ENCODE results near the gene C1QTNF5.
A peak's percentile ranks its signal among the peaks of the same experiment; 100 is the strongest.
"Not testable (repeated sequence)": the region's sequence is repeated elsewhere in the genome, so short reads cannot be mapped to it uniquely, and the experiment has no call there.

Gene C1QTNF5

DNA sequence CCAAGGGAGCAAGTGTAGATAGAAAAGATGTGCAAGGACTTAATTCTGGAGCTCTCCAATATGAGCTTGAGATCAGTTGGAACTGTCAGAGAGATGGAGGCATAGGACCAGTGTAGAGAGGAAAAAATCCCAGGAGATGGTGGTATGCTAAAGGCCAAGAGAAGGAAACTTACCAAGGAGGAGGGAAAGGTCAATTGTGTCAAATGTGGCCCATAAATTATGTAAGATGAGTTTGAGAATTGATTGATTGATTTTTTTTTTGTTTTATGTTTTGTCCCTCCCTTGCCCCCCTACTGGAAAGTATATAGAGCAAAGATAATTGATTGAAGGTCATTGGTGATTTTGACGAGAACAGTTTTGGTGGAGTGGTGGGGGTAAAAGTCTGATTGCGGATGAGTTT is 43.6 kb upstream of the C1QTNF5 start:
- Histone ChIP-seq H3K27me3 (ENCODE audit: insufficient read depth, poor library complexity, severe bottlenecking) (no peaks in the 10 kb centered on the region), H3K27ac (replicated peaks) (no peak overlapping the region), H3K4me3 (replicated peaks; ENCODE audit: insufficient read depth, low read length) (no peak overlapping the region)
- TF ChIP-seq POLR2AphosphoS5 (IDR thresholded peaks at IDR 0.05; ENCODE audit: low read depth) (no peak), GABPA (IDR thresholded peaks at IDR 0.05; ENCODE audit: low read depth) (no peak), SPI1 (IDR thresholded peaks at IDR 0.05; ENCODE audit: borderline replicate concordance, low read depth) (no peak)
- TF ChIP-seq, protein P1, sequence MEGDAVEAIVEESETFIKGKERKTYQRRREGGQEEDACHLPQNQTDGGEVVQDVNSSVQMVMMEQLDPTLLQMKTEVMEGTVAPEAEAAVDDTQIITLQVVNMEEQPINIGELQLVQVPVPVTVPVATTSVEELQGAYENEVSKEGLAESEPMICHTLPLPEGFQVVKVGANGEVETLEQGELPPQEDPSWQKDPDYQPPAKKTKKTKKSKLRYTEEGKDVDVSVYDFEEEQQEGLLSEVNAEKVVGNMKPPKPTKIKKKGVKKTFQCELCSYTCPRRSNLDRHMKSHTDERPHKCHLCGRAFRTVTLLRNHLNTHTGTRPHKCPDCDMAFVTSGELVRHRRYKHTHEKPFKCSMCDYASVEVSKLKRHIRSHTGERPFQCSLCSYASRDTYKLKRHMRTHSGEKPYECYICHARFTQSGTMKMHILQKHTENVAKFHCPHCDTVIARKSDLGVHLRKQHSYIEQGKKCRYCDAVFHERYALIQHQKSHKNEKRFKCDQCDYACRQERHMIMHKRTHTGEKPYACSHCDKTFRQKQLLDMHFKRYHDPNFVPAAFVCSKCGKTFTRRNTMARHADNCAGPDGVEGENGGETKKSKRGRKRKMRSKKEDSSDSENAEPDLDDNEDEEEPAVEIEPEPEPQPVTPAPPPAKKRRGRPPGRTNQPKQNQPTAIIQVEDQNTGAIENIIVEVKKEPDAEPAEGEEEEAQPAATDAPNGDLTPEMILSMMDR (IDR thresholded peaks at IDR 0.05; ENCODE audit: insufficient read depth, low read length), result no peak
- TF ChIP-seq, protein P2, sequence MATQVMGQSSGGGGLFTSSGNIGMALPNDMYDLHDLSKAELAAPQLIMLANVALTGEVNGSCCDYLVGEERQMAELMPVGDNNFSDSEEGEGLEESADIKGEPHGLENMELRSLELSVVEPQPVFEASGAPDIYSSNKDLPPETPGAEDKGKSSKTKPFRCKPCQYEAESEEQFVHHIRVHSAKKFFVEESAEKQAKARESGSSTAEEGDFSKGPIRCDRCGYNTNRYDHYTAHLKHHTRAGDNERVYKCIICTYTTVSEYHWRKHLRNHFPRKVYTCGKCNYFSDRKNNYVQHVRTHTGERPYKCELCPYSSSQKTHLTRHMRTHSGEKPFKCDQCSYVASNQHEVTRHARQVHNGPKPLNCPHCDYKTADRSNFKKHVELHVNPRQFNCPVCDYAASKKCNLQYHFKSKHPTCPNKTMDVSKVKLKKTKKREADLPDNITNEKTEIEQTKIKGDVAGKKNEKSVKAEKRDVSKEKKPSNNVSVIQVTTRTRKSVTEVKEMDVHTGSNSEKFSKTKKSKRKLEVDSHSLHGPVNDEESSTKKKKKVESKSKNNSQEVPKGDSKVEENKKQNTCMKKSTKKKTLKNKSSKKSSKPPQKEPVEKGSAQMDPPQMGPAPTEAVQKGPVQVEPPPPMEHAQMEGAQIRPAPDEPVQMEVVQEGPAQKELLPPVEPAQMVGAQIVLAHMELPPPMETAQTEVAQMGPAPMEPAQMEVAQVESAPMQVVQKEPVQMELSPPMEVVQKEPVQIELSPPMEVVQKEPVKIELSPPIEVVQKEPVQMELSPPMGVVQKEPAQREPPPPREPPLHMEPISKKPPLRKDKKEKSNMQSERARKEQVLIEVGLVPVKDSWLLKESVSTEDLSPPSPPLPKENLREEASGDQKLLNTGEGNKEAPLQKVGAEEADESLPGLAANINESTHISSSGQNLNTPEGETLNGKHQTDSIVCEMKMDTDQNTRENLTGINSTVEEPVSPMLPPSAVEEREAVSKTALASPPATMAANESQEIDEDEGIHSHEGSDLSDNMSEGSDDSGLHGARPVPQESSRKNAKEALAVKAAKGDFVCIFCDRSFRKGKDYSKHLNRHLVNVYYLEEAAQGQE (IDR thresholded peaks at IDR 0.05; ENCODE audit: insufficient replicate concordance, low read depth), result no peak
- no peak for DNase-seq (ENCODE audit: low read depth in 1 of 2, low spot score in 1 of 2)

DNA sequence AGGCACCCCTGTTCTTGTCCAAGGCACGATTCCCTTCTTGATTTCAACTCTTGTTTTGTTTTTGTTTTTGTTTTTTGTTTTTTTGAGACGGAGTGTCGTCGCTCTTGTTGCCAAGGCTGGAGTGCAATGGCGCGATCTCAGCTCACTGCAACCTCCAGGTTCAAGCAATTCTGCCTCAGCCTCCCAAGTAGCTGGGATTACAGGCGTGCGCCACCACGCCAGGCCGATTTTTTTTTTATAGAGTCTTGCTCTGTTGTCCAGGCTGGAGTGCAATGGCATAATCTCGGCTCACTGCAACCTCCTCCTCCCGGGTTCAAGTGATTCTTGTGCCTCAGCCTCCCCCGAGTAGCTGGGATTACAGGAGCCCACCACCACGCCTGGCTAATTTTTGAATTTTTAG is 41.8 kb upstream of the C1QTNF5 start:
- H3K27me3 ChIP-seq (ENCODE audit: insufficient read depth, poor library complexity, severe bottlenecking); H3K4me3 ChIP-seq (replicated peaks; ENCODE audit: insufficient read depth, low read length); H3K27ac ChIP-seq (replicated peaks); DNase-seq (ENCODE audit: low read depth in 1 of 2, low spot score in 1 of 2): not testable (repeated sequence)

DNA sequence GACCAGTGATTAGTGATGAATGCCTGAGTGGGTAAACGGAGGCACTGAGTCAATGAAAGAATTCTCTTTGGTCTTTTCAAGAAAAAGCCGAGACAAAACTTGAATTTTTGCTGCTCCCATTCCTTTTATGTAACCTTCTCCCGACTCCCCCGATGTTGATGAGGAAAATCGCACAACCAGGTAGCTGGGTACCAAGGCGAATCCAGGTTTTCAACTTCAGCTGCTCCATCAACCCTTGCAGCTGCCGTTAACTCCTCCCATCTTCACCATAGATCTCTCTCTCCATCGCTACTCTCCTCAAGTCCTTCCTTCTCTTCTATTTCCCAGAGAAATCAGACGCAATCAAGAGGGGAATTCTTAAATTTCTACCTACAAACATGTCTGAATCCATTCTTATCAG is 41.4 kb upstream of the C1QTNF5 start:
- H3K4me3 ChIP-seq (replicated peaks; ENCODE audit: insufficient read depth, low read length), result peak overlapping the region; percentile 45
- H3K27me3 ChIP-seq (ENCODE audit: insufficient read depth, poor library complexity, severe bottlenecking), result no peaks in the 10 kb centered on the region
- no peak for DNase-seq (ENCODE audit: low read depth in 1 of 2, low spot score in 1 of 2)
- TF ChIP-seq SPI1 (IDR thresholded peaks at IDR 0.05; ENCODE audit: borderline replicate concordance, low read depth), result no peak
- TF ChIP-seq POLR2AphosphoS5 (IDR thresholded peaks at IDR 0.05; ENCODE audit: low read depth), result no peak
- no peak for TF ChIP-seq GABPA (IDR thresholded peaks at IDR 0.05; ENCODE audit: low read depth)
- TF ChIP-seq, protein P2 (IDR thresholded peaks at IDR 0.05; ENCODE audit: insufficient replicate concordance, low read depth), result no peak
- TF ChIP-seq, protein P1 (IDR thresholded peaks at IDR 0.05; ENCODE audit: insufficient read depth, low read length), result no peak
- peak overlapping the region; percentile 53; the same call in 1 of the 2 replicates for H3K27ac ChIP-seq (replicated peaks)

DNA sequence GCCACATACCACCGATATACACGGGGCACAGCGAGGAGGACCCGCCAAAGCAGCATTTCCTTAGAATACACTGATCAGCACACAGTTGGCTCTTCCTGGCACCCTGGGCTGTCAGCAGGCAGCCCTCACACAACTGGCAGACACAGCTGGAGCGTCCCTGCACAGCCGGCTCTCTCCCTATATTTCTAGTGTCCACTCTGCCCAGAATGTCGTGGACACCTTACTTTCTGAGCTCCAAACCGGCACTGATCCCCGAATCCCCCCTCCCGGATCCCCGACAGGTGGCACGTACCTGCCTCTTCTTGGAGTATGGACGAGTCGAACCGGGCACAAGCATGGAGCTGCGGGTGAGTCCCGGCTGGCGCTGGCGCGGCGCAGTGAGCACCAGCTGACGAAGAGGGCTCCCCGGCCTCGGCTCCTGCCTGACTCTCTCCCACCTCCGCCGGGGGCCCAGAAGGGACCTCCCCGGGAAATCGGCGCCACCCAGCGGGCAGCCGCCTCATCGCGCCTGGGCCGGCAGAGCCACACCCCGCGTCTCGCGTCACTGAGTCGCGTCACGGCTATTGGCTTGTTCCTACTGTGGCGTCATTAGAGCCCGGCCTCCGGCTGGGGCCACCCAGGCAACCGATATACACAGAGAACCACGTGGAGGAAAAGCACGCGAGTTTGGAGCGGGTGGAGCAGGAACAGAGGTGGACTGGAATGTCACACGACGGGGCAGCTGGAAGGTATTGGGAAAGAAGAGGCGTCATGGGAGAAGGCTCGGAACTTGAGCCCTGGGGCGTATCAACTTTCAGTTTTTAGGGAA is 40.7 kb upstream of the C1QTNF5 start, which contains the start of gene USP2:
Gene USP2 (minus strand): TSS at position 510 of the 808 bp plus-strand sequence. CDS start 8,210 bp downstream, outside the sequence.
- peak within 1 kb of the TSS; percentile 59 for H3K4me3 ChIP-seq (replicated peaks; ENCODE audit: insufficient read depth, low read length)
- H3K27me3 ChIP-seq (ENCODE audit: insufficient read depth, poor library complexity, severe bottlenecking), result no peaks in the 10 kb centered on the region
- peak; percentile 89 to 94 for DNase-seq (ENCODE audit: low read depth in 1 of 2, low spot score in 1 of 2)
- TF ChIP-seq, protein P1 (IDR thresholded peaks at IDR 0.05; ENCODE audit: insufficient read depth, low read length), result peak; percentile 62
- TF ChIP-seq SPI1 (IDR thresholded peaks at IDR 0.05; ENCODE audit: borderline replicate concordance, low read depth), result no peak
- H3K27ac ChIP-seq (replicated peaks), result peak within 1 kb of the TSS; percentile 53; the same call in 1 of the 2 replicates

Data from HL-60 (cell line).